Kidney (tissue), 14 donors: ENCODE data around the gene CEP20. TPM values are rescaled to one million over a fixed set of nuclear protein-coding genes. Genes with fewer than 3 reads are reported as not detected.

Experiments used
- DNase-seq, 5 donors: peaks; one replicate each; pipeline ENCODE4 v3.0.0-alpha.2; 2013 to 2020
- FAIRE-seq: peaks from 2 replicates; lab custom pipeline; 2012; peaks lifted over from hg19 to GRCh38; lab: Jason Lieb, UNC
- H3K27ac ChIP-seq, 2 donors: one replicate each; pipeline ENCODE4 v1.7.0; 2013; ENCODE audit warnings: low read depth in 2 of 2, low read length in 2 of 2, inconsistent platforms in 1 of 2
- H3K27me3 ChIP-seq: one replicate; pipeline ENCODE4 v1.7.1; 2013; ENCODE audit warnings: low read length, inconsistent platforms; ENCODE audit not compliant: control insufficient read depth, insufficient read depth
- H3K36me3 ChIP-seq, 3 donors: one replicate each; pipeline versions ENCODE4 v1.7.0 to v1.7.1; 2013; ENCODE audit warnings: low read length in 3 of 3, control low read depth in 1 of 3, inconsistent platforms in 1 of 3; ENCODE audit not compliant: insufficient read depth in 3 of 3, control insufficient read depth in 2 of 3
- H3K4me1 ChIP-seq, 3 donors: one replicate each; pipeline versions ENCODE4 v1.7.0 to v1.7.1; 2013; ENCODE audit warnings: low read length in 3 of 3, inconsistent platforms in 1 of 3, low read depth in 1 of 3; ENCODE audit not compliant: control insufficient read depth in 2 of 3, insufficient read depth in 2 of 3
- H3K4me3 ChIP-seq, 3 donors: one replicate each; pipeline versions ENCODE4 v1.7.0 to v1.8.1; 2013; ENCODE audit warnings: low read length in 3 of 3, control low read depth in 1 of 3, inconsistent platforms in 1 of 3
- H3K9ac ChIP-seq, 3 donors: one replicate each; pipeline versions ENCODE4 v1.7.0 to v1.7.1; 2013; ENCODE audit warnings: low read length in 3 of 3, control low read depth in 1 of 3, inconsistent platforms in 1 of 3
- H3K9me3 ChIP-seq, 3 donors: one replicate each; pipeline versions ENCODE4 v1.7.0 to v1.7.1; 2013; ENCODE audit warnings: low read length in 3 of 3, control low read depth in 1 of 3, inconsistent platforms in 1 of 3; ENCODE audit not compliant: control insufficient read depth in 2 of 3, insufficient read depth in 1 of 3
- CTCF ChIP-seq: IDR thresholded peaks from 3 replicates; pipeline ENCODE4 v1.5.1; 2012; ENCODE audit warnings: mild to moderate bottlenecking, moderate library complexity, borderline replicate concordance; ENCODE audit not compliant: insufficient read depth; ENCODE audit errors: extremely low read depth
- intact Hi-C: fragments of 100-400 bp; cut with DNase I; formaldehyde crosslinking; loops from one replicate; pipeline ENCODE4 v1.11.1; 2022
- polyA plus RNA-seq: library from polyadenylated mRNA; stranded (reverse); fragments of 350-450 nt; fragmentation: Illumina TruSeq; extraction: RNeasy Lipid Tissue Mini Kit (QIAGEN cat#74804); gene quantifications from one replicate; pipeline ENCODE4 v1.2.3, GENCODE V29; 2014; ENCODE audit warnings: low read depth, low replicate concordance; ENCODE audit not compliant: insufficient read depth
- total RNA-seq: library from RNA; stranded (reverse); fragmentation: NEBNext Ultra II Directional; extraction: Animal tissue kit (Norgen Biotek cat#: 25700); gene quantifications from one replicate; pipeline ENCODE4 v1.2.1, GENCODE V29; 2021
- donor health status: control.
- donor health status: control.
- donor health status: control.
- donor health status: control.
- donor health status: control.
- donor health status: DM: yes; HTN: yes; CAD: no.
- donor health status: Normal renal cell carcinoma (clear cell type).

CEP20 gene
- total and polyA plus RNA-seq, 2 donors from 2014 or later = 24.8 to 28.9 TPM

GRCh38 chr16:15817446-15817845, 71.0 kb downstream of the CEP20 start:
- no peak for FAIRE-seq

GRCh38 chr16:15816228-15816627, 72.2 kb downstream of the CEP20 start:
- no peak for TF ChIP-seq CTCF
- Histone ChIP-seq H3K4me1 (no peaks in the 10 kb centered on the region), H3K27ac (no peak overlapping the region), H3K36me3 (no peaks in the 10 kb centered on the region), H3K9ac (no peak overlapping the region), H3K4me3 (no peak overlapping the region), H3K9me3 (peaks cover 0 to 2% (median 0%) of the 10 kb centered on the region in 3 donors), H3K27me3 (no peaks in the 10 kb centered on the region)
- intact Hi-C loops = no loop called here
- FAIRE-seq = no peak
- DNase-seq = no peak

More at GRCh38 chr16:15817446-15817845, 71.0 kb downstream of the CEP20 start:
- Histone ChIP-seq H3K9ac (no peak overlapping the region), H3K27ac (no peak overlapping the region), H3K27me3 (no peaks in the 10 kb centered on the region), H3K9me3 (no peaks in the 10 kb centered on the region), H3K4me3 (no peak overlapping the region), H3K4me1 (no peaks in the 10 kb centered on the region), H3K36me3 (no peaks in the 10 kb centered on the region)
- intact Hi-C loops = no loop called here
- no peak for DNase-seq
- TF ChIP-seq CTCF = no peak

Other genes starting within 250 kb of the CEP20 start
- 80.7 TPM for gene MARF1, start 245.4 kb downstream of the CEP20 start, total RNA-seq
- gene MARF1, start 245.4 kb downstream of the CEP20 start, polyA plus RNA-seq = 17.5 TPM
- 31.7 TPM for gene NDE1, start 238.4 kb downstream of the CEP20 start, total RNA-seq
- 4.6 TPM for gene NDE1, start 238.4 kb downstream of the CEP20 start, polyA plus RNA-seq
- 175 TPM for gene MYH11, start 31.6 kb downstream of the CEP20 start, total RNA-seq
- gene MYH11, start 31.6 kb downstream of the CEP20 start, polyA plus RNA-seq = 40.2 TPM
- 29.7 TPM for gene ABCC1, start 61.0 kb upstream of the CEP20 start, total RNA-seq
- gene ABCC1, start 61.0 kb upstream of the CEP20 start, polyA plus RNA-seq = 4.6 TPM